Neural progenitor cell (in vitro differentiated cells): ENCODE results near the gene CD83. TPM values are rescaled to one million over a fixed set of nuclear protein-coding genes. Genes with fewer than 3 reads are reported as not detected.

Source experiments
- DNase-seq: peaks from one replicate; pipeline ENCODE4 v3.0.0-alpha.2; 2016; ENCODE audit warnings: low spot score
- H2AFZ ChIP-seq: fragments of 200-600 bp; sonication (generic); replicated peaks from 2 replicates; pipeline ENCODE4 v1.6.1; 2016; ENCODE audit warnings: antibody characterized with exemption
- H3F3A ChIP-seq: fragments of 200-600 bp; sonication (generic); 2 replicates; pipeline ENCODE4 v1.6.1; 2016; ENCODE audit warnings: antibody characterized with exemption, low read depth
- H3K27ac ChIP-seq: fragments of 200-600 bp; sonication (generic); 2 replicates; pipeline ENCODE4 v1.5.1; 2016; ENCODE audit warnings: mild to moderate bottlenecking
- H3K27me3 ChIP-seq: fragments of 200-600 bp; sonication (generic); 2 replicates; pipeline ENCODE4 v1.6.1; 2016; ENCODE audit warnings: mild to moderate bottlenecking, moderate library complexity
- H3K36me3 ChIP-seq: fragments of 200-600 bp; sonication (generic); 2 replicates; pipeline ENCODE4 v1.5.1; 2016
- H3K4me1 ChIP-seq: fragments of 200-600 bp; sonication (generic); 2 replicates; pipeline ENCODE4 v1.6.1; 2016; ENCODE audit warnings: mixed run types
- H3K4me2 ChIP-seq: fragments of 200-600 bp; sonication (generic); 2 replicates; pipeline ENCODE4 v1.6.1; 2016
- H3K4me3 ChIP-seq: fragments of 200-600 bp; sonication (generic); 2 replicates; pipeline ENCODE4 v1.5.1; 2016
- H3K79me2 ChIP-seq: fragments of 200-600 bp; sonication (generic); 2 replicates; pipeline ENCODE4 v1.6.1; 2016; ENCODE audit warnings: low read depth
- H3K9ac ChIP-seq: fragments of 200-600 bp; sonication (generic); 2 replicates; pipeline ENCODE4 v1.6.1; 2016
- H3K9me3 ChIP-seq: fragments of 200-600 bp; sonication (generic); 2 replicates; pipeline ENCODE4 v1.5.1; 2016; ENCODE audit warnings: low read depth
- H4K20me1 ChIP-seq: fragments of 200-600 bp; sonication (generic); 2 replicates; pipeline ENCODE4 v1.6.1; 2016; ENCODE audit warnings: low read depth
- H3K27ac Mint-ChIP-seq: 3 replicates; pipeline ENCODE4 v1.8.0; 2021; ENCODE audit warnings: mixed read lengths
- H3K27me3 Mint-ChIP-seq: 2 replicates; pipeline ENCODE4 v1.8.0; 2022; ENCODE audit warnings: low read depth, mild to moderate bottlenecking, inconsistent platforms, moderate library complexity, mixed read lengths; ENCODE audit not compliant: insufficient read depth
- H3K36me3 Mint-ChIP-seq: 3 replicates; pipeline ENCODE4 v1.8.0; 2021; ENCODE audit warnings: mixed read lengths
- H3K4me1 Mint-ChIP-seq: 3 replicates; pipeline ENCODE4 v1.8.0; 2021; ENCODE audit warnings: mixed read lengths
- H3K4me3 Mint-ChIP-seq: 3 replicates; pipeline ENCODE4 v1.8.0; 2021; ENCODE audit warnings: mild to moderate bottlenecking, moderate library complexity, mixed read lengths
- H3K9me3 Mint-ChIP-seq: 3 replicates; pipeline ENCODE4 v1.8.0; 2020; ENCODE audit warnings: mixed read lengths
- CTCF ChIP-seq: fragments of 200-600 bp; sonication (generic); IDR thresholded peaks from 2 replicates; pipeline ENCODE4 v1.5.1; 2017; ENCODE audit warnings: antibody characterized with exemption, mild to moderate bottlenecking
- EZH2 ChIP-seq: fragments of 200-600 bp; sonication (generic); IDR thresholded peaks from 2 replicates; pipeline ENCODE4 v1.6.1; 2017; ENCODE audit warnings: antibody characterized with exemption, mild to moderate bottlenecking, moderate library complexity
- EZH2phosphoT487 ChIP-seq: fragments of 200-600 bp; sonication (generic); IDR thresholded peaks from 2 replicates; pipeline ENCODE4 v1.6.1; 2017; ENCODE audit warnings: antibody characterized with exemption
- total RNA-seq: library from RNA; depleted of rRNA; stranded (reverse); fragments of >200 nt; gene quantifications from 2 replicates; pipeline ENCODE4 v1.2.3, GENCODE V29; 2015; ENCODE audit warnings: low replicate concordance

The CD83 gene
- total RNA-seq, 1 donor from 2014 or later = 0.80 TPM

- no peak overlapping the region for H3K4me3 ChIP-seq
- no peak overlapping the region for H3K9ac ChIP-seq
- peaks cover 12% of the 10 kb centered on the region for H3K27me3 Mint-ChIP-seq
- H3K9me3 ChIP-seq = no peaks in the 10 kb centered on the region
- no peaks in the 10 kb centered on the region for H3K79me2 ChIP-seq
- H3K36me3 Mint-ChIP-seq = no peaks in the 10 kb centered on the region
- TF ChIP-seq EZH2phosphoT487 = no peak
- TF ChIP-seq CTCF = no peak
- TF ChIP-seq EZH2 = no peak
- no peak overlapping the region for H2AFZ ChIP-seq
- no peak overlapping the region for H3K27ac ChIP-seq
- no peaks in the 10 kb centered on the region for H3K36me3 ChIP-seq
- H3K27me3 ChIP-seq = no peaks in the 10 kb centered on the region
- H3K27ac Mint-ChIP-seq = no peak overlapping the region
- no peaks in the 10 kb centered on the region for H4K20me1 ChIP-seq
- H3K4me2 ChIP-seq = no peak overlapping the region
- no peaks in the 10 kb centered on the region for H3F3A ChIP-seq
- H3K4me3 Mint-ChIP-seq = no peak overlapping the region
- no peaks in the 10 kb centered on the region for H3K4me1 ChIP-seq
- DNase-seq = no peak
- H3K9me3 Mint-ChIP-seq = no peaks in the 10 kb centered on the region
- H3K4me1 Mint-ChIP-seq = peaks cover 21% of the 10 kb centered on the region
Observed at GRCh38 chr6:14147891-14148290, 30.3 kb downstream of the CD83 start.

- H3K4me1 Mint-ChIP-seq = peaks cover 21% of the 10 kb centered on the region
- no peaks in the 10 kb centered on the region for H3K27me3 ChIP-seq
- H3K27ac Mint-ChIP-seq = peak overlapping the region; percentile 24
Observed at GRCh38 chr6:14148471-14148870, 30.9 kb downstream of the CD83 start.

DNA sequence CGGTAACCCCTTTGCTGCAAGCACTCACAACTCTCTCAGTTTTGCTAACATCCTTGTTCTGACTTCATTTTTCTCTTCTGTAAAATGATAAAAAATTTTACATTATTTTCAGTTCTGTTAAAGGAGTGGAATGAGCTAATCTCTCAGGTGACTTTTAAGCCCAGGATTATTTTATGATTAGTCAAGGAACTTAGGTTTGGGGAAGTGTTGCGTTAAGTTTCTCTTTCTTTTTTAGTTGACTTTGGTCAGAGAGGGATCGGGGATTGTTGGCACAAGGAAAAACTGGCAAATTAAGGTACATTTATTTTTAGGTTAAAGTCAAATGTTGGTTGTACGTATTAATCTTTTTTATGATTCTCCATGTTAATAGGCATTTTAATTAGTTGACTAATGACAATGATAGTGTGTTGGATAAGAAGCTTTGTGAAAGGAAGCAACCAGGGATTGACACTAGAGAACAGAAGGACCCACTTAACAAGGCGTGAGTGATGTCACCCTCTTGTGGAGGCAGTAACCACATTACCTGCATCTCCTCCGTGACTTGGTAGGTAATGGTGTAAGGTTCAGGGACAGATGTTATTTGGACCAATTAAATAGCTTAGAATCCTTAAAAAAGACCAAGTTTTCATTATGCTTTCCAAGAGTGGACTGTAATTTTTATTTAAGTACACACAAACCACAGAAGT lies 31.6 kb downstream of the CD83 start:
- no peaks in the 10 kb centered on the region for H3K36me3 ChIP-seq
- H3K27me3 ChIP-seq = no peaks in the 10 kb centered on the region
- H3K4me2 ChIP-seq = no peak overlapping the region
- H3K79me2 ChIP-seq = no peaks in the 10 kb centered on the region
- no peak overlapping the region for H3K27ac ChIP-seq
- no peaks in the 10 kb centered on the region for H4K20me1 ChIP-seq
- H3K4me1 Mint-ChIP-seq = peaks cover 21% of the 10 kb centered on the region
- peaks cover 9% of the 10 kb centered on the region for H3K27me3 Mint-ChIP-seq
- no peak for TF ChIP-seq CTCF
- no peak for TF ChIP-seq EZH2phosphoT487
- no peak for TF ChIP-seq EZH2
- no peaks in the 10 kb centered on the region for H3K4me1 ChIP-seq
- H3K36me3 Mint-ChIP-seq = no peaks in the 10 kb centered on the region
- H3K9ac ChIP-seq = no peak overlapping the region
- H3K4me3 ChIP-seq = no peak overlapping the region
- no peak overlapping the region for H3K27ac Mint-ChIP-seq
- no peak overlapping the region for H3K4me3 Mint-ChIP-seq
- H3K9me3 Mint-ChIP-seq = no peaks in the 10 kb centered on the region
- DNase-seq = no peak
- no peak overlapping the region for H2AFZ ChIP-seq
- no peaks in the 10 kb centered on the region for H3K9me3 ChIP-seq
- no peaks in the 10 kb centered on the region for H3F3A ChIP-seq

More at GRCh38 chr6:14148471-14148870, 30.9 kb downstream of the CD83 start:
- Mint-ChIP-seq H3K27me3 (peaks cover 7% of the 10 kb centered on the region), H3K9me3 (no peaks in the 10 kb centered on the region), H3K36me3 (no peaks in the 10 kb centered on the region), H3K4me3 (no peak overlapping the region)
- no peak overlapping the region for H3K27ac ChIP-seq
- no peaks in the 10 kb centered on the region for H4K20me1 ChIP-seq
- H3K9me3 ChIP-seq = no peaks in the 10 kb centered on the region
- no peak overlapping the region for H2AFZ ChIP-seq
- no peaks in the 10 kb centered on the region for H3K4me1 ChIP-seq
- TF ChIP-seq CTCF (no peak), EZH2 (no peak), EZH2phosphoT487 (no peak)
- H3K4me2 ChIP-seq = no peak overlapping the region
- H3F3A ChIP-seq = no peaks in the 10 kb centered on the region
- H3K79me2 ChIP-seq = no peaks in the 10 kb centered on the region
- H3K4me3 ChIP-seq = no peak overlapping the region
- DNase-seq = no peak
- no peak overlapping the region for H3K9ac ChIP-seq
- no peaks in the 10 kb centered on the region for H3K36me3 ChIP-seq
